ENCODE results near the gene RBM4.
"Not testable (repeated sequence)": the region's sequence is repeated elsewhere in the genome, so short reads cannot be mapped to it uniquely, and the experiment has no call there.

The RBM4 gene

DNA sequence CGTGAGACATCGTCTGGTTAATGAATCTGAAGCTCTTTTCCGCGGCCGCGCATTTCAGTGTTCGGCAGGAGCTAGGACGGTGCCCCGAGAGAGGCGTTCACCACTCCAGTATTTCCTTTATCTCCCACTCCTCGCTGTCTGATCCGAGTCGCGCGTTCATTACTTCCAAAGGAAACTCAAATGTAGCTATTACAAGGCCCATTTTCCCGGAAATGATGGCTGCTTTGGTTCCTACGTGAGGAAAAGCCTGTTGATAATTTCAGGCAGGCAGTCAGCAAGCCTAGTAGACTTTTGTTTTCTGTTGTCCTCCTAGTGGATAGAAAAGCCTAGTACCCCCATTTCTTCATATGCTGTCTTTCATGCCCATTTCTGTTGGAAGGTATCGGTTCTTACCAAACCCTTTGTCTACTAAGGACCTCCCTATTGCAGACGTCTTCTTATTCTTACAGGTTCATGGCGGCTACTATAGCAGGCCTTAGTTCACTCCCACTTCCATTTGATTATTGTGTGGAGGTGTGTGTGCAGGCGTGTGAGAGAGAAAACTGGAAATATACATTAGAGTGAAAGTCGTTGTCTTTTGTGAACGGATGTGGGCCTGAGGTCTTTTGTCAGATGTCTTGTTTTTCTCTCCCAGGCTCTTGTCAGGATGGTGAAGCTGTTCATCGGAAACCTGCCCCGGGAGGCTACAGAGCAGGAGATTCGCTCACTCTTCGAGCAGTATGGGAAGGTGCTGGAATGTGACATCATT lies 737 bp downstream of the RBM4 start:
- Histone ChIP-seq H3K4me1 (ENCODE audit: control insufficient read depth, insufficient read depth, low read length) (peaks cover 54% of the 10 kb centered on the region), H3K9ac (ENCODE audit: low read depth, low read length) (peak overlapping the region; percentile 93), H3K36me3 (ENCODE audit: insufficient read depth, low read length) (peaks cover 53% of the 10 kb centered on the region)

DNA sequence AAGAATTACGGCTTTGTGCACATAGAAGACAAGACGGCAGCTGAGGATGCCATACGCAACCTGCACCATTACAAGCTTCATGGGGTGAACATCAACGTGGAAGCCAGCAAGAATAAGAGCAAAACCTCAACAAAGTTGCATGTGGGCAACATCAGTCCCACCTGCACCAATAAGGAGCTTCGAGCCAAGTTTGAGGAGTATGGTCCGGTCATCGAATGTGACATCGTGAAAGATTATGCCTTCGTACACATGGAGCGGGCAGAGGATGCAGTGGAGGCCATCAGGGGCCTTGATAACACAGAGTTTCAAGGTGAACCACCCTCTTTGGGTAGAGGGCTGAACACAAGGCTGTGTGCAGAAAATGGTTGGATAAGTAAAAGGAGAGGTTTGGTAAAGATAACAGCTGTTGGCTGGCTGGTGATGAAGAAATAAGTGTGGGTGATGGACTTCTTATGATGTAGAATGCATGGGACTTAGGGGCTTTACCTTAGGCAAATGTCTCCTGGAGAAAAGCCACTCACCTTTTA lies 1.4 kb downstream of the RBM4 start:
- H3K9ac ChIP-seq (ENCODE audit: low read depth, low read length): peak overlapping the region; percentile 93
- not testable (repeated sequence) for H3K27me3 ChIP-seq (ENCODE audit: control insufficient read depth, insufficient read depth, low read length); H3K9me3 ChIP-seq (replicated peaks; ENCODE audit: low read length)
- peaks cover 54% of the 10 kb centered on the region for H3K36me3 ChIP-seq (ENCODE audit: insufficient read depth, low read length)
- H3K4me3 ChIP-seq (ENCODE audit: low read length): peak overlapping the region; percentile 78
- peaks cover 59% of the 10 kb centered on the region for H3K4me1 ChIP-seq (ENCODE audit: control insufficient read depth, insufficient read depth, low read length)
- H3K4me2 ChIP-seq (ENCODE audit: low read length): peak overlapping the region; percentile 84

More for the DNA sequence above, 737 bp downstream of the RBM4 start:
- H3K27me3 ChIP-seq (ENCODE audit: control insufficient read depth, insufficient read depth, low read length): no peaks in the 10 kb centered on the region
- peak overlapping the region; percentile 78 for H3K4me3 ChIP-seq (ENCODE audit: low read length)
- H3K9me3 ChIP-seq (replicated peaks; ENCODE audit: low read length): no peaks in the 10 kb centered on the region
- peak overlapping the region; percentile 84 for H3K4me2 ChIP-seq (ENCODE audit: low read length)

DNA sequence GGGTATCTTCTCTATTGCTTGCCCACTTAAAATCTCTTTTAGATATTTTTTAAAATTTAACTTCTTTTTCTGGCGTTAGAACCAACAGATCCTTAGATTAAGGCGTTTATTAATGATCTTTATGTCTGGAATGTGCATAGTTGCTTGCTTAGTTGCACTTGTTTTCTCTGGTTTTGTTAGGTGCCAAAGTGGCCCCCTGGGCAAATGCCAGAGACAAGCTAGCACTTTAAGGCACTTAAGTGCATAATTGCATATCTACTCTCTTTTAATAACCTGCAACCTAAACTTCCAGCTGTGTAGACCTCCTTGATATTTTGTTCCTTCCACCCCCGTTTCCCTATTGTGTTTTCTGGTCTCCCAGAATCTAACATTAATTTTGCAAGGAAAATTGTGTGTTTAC lies 3.3 kb downstream of the RBM4 start:
- peak overlapping the region; percentile 78 for H3K4me3 ChIP-seq (ENCODE audit: low read length)

DNA sequence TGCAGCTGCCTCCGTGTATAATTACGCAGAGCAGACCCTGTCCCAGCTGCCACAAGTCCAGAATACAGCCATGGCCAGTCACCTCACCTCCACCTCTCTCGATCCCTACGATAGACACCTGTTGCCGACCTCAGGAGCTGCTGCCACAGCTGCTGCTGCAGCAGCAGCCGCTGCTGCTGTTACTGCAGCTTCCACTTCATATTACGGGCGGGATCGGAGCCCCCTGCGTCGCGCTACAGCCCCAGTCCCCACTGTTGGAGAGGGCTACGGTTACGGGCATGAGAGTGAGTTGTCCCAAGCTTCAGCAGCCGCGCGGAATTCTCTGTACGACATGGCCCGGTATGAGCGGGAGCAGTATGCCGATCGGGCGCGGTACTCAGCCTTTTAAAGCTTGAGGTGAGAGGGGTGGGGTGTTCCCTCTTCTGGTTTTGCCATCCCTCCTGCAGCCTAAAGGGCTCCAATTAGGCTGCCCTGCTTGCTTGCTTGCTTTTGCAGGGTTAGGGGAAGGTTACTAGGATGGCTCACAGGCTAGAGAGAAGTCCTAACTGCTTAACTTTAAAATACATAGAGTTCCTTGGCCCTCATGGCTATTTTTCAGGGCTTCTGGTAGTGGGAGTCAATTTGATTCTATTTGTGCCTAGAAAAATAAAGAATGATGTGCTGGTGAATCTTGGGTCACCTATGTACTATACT lies 5.4 kb downstream of the RBM4 start:
- peaks cover 54% of the 10 kb centered on the region for H3K4me1 ChIP-seq (ENCODE audit: control insufficient read depth, insufficient read depth, low read length)
- H3K9ac ChIP-seq (ENCODE audit: low read depth, low read length): no peak overlapping the region
- no peaks in the 10 kb centered on the region for H3K27me3 ChIP-seq (ENCODE audit: control insufficient read depth, insufficient read depth, low read length)
- peak overlapping the region; percentile 84 for H3K4me2 ChIP-seq (ENCODE audit: low read length)
- H3K9me3 ChIP-seq (replicated peaks; ENCODE audit: low read length): no peaks in the 10 kb centered on the region
- H3K4me3 ChIP-seq (ENCODE audit: low read length): peak overlapping the region; percentile 33
- H3K36me3 ChIP-seq (ENCODE audit: insufficient read depth, low read length): peaks cover 87% of the 10 kb centered on the region

More for the DNA sequence above, 3.3 kb downstream of the RBM4 start:
- Histone ChIP-seq H3K9me3 (replicated peaks; ENCODE audit: low read length) (no peaks in the 10 kb centered on the region), H3K4me2 (ENCODE audit: low read length) (peak overlapping the region; percentile 84), H3K4me1 (ENCODE audit: control insufficient read depth, insufficient read depth, low read length) (peaks cover 63% of the 10 kb centered on the region), H3K27me3 (ENCODE audit: control insufficient read depth, insufficient read depth, low read length) (no peaks in the 10 kb centered on the region), H3K36me3 (ENCODE audit: insufficient read depth, low read length) (peaks cover 73% of the 10 kb centered on the region), H3K9ac (ENCODE audit: low read depth, low read length) (peak overlapping the region; percentile 26)

DNA sequence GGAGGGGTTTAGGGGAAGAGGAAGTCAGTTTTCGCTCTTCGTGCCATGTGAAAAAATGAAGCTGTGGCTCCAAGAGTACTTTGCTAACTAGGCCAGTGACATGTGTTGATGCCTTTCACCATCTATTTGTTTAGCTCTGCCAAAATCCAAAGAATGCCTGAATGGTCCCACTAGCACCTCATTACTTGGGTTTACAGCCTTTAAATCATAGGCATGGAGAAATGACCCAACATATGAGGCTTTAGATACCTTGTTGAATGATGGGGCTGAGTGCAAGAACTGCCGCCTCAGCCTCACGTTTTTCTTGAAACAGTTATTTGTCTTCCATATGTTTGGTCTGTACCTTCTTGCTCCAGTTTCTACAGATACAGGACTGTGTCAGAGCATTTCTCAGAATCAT lies 8.3 kb downstream of the RBM4 start:
- Histone ChIP-seq H3K9me3 (replicated peaks; ENCODE audit: low read length) (no peaks in the 10 kb centered on the region), H3K27me3 (ENCODE audit: control insufficient read depth, insufficient read depth, low read length) (no peaks in the 10 kb centered on the region), H3K4me3 (ENCODE audit: low read length) (no peak overlapping the region), H3K9ac (ENCODE audit: low read depth, low read length) (no peak overlapping the region), H3K4me1 (ENCODE audit: control insufficient read depth, insufficient read depth, low read length) (peaks cover 34% of the 10 kb centered on the region), H3K36me3 (ENCODE audit: insufficient read depth, low read length) (peaks cover 83% of the 10 kb centered on the region), H3K4me2 (ENCODE audit: low read length) (no peak overlapping the region)

DNA sequence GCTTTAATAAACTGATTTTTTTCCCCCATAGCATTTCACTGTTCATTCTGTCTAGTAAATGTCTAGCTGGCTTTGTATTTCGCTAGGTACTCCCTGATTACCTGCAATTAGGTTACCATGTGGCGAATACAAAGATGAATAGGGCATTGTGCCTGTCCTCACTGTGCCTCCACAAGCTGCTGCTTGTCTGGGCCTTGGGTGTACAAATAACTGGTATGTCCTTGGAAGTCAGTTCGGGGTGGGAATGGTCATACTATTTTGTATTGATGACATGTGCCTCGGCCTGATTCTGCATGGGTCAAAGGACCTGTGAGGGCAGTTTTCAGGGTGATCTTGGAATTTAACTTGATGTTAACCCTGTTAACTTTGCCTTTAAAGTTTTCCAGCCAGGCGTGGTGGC lies 11.4 kb downstream of the RBM4 start:
- H3K27me3 ChIP-seq (ENCODE audit: control insufficient read depth, insufficient read depth, low read length): no peaks in the 10 kb centered on the region
- no peak overlapping the region for H3K4me3 ChIP-seq (ENCODE audit: low read length)
- no peaks in the 10 kb centered on the region for H3K9me3 ChIP-seq (replicated peaks; ENCODE audit: low read length)
- H3K4me2 ChIP-seq (ENCODE audit: low read length): no peak overlapping the region
- H3K4me1 ChIP-seq (ENCODE audit: control insufficient read depth, insufficient read depth, low read length): peaks cover 4% of the 10 kb centered on the region
- H3K36me3 ChIP-seq (ENCODE audit: insufficient read depth, low read length): peaks cover 68% of the 10 kb centered on the region
- H3K9ac ChIP-seq (ENCODE audit: low read depth, low read length): no peak overlapping the region

DNA sequence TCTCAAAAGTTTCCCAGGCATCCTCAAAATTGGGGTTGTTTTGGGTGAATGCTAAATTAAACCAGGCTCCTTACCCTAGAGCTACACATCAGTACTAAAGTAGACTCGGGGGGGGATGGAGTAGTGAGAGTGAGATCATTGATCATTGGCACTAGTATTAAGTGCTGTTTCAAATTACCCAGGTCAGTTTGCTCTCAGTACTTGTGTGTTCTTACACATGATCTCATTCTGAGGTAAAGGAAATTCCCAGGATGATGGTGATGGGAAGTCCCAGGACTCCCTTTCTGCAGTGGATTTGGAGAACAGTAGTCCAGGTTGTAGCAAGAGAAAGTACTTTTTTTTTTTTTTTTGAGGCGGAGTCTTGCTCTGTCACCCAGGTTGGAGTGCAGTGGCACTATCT lies 12.5 kb downstream of the RBM4 start:
- no peaks in the 10 kb centered on the region for H3K27me3 ChIP-seq (ENCODE audit: control insufficient read depth, insufficient read depth, low read length)
- no peaks in the 10 kb centered on the region for H3K9me3 ChIP-seq (replicated peaks; ENCODE audit: low read length)
- no peaks in the 10 kb centered on the region for H3K4me1 ChIP-seq (ENCODE audit: control insufficient read depth, insufficient read depth, low read length)
- H3K9ac ChIP-seq (ENCODE audit: low read depth, low read length): no peak overlapping the region
- H3K4me3 ChIP-seq (ENCODE audit: low read length): no peak overlapping the region
- H3K4me2 ChIP-seq (ENCODE audit: low read length): no peak overlapping the region
- H3K36me3 ChIP-seq (ENCODE audit: insufficient read depth, low read length): peaks cover 61% of the 10 kb centered on the region

DNA sequence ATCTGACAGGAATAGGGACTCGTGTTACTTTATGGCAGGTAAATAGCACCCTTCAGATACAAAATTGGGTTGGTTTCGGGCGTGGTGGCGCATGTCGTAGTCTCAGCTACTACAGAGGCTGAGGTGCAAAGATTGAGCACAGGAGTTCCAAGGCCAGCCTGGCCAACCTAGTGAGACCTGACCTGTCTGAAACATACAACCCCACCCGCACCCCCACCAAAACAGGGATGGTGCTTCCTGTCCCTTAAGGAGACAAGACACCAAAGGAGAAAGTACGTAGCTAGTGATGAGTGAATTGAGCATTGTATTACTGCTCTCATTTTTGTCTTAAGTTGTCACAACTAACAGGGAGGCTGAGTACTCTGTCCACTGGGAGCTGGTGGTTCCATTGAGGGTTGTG lies 14.1 kb downstream of the RBM4 start:
- Histone ChIP-seq H3K4me1 (ENCODE audit: control insufficient read depth, insufficient read depth, low read length) (no peaks in the 10 kb centered on the region), H3K9ac (ENCODE audit: low read depth, low read length) (no peak overlapping the region), H3K4me2 (ENCODE audit: low read length) (no peak overlapping the region), H3K36me3 (ENCODE audit: insufficient read depth, low read length) (peaks cover 45% of the 10 kb centered on the region), H3K4me3 (ENCODE audit: low read length) (no peak overlapping the region), H3K9me3 (replicated peaks; ENCODE audit: low read length) (no peaks in the 10 kb centered on the region), H3K27me3 (ENCODE audit: control insufficient read depth, insufficient read depth, low read length) (no peaks in the 10 kb centered on the region)

DNA sequence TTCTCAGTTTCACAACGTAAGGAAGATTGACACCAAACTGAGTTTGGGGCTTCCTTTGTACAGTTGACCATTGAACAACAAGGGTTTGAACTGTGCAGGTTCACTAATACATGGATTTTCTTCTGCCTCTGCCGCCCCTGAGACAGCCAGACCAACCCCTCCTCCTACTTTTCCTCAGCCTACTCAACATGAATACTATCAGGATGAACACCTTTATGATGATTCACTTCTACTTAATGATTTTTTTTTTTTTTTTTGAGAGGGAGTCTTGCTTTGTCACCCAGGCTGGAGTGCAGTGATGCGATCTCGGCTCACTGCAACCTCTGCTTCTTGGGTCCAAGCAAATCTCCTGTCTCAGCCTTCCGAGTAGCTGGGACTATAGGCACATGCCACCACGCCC lies 14.6 kb downstream of the RBM4 start:
- Histone ChIP-seq H3K4me3 (ENCODE audit: low read length) (no peak overlapping the region), H3K27me3 (ENCODE audit: control insufficient read depth, insufficient read depth, low read length) (no peaks in the 10 kb centered on the region), H3K9me3 (replicated peaks; ENCODE audit: low read length) (no peaks in the 10 kb centered on the region), H3K4me1 (ENCODE audit: control insufficient read depth, insufficient read depth, low read length) (no peaks in the 10 kb centered on the region), H3K4me2 (ENCODE audit: low read length) (no peak overlapping the region), H3K36me3 (ENCODE audit: insufficient read depth, low read length) (peaks cover 42% of the 10 kb centered on the region), H3K9ac (ENCODE audit: low read depth, low read length) (no peak overlapping the region)

DNA sequence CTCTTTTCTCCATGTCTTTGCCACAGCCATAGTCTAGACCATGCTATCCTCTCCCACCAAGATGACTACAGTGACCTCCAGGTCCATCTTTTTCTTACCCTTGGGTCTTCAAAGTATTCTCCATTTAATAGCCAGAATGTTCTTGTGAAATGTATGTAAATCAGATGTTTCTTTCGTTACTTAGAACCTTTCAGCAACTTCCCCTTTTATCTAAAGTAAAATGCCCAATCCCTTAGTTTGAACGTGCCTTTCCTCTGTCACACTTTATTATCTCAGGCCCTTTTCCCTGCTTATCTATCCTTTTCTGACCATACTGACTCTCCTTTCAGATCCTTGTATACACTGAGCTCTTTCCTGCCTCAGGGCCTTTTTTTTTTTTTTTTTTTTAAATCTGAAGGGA lies 21.3 kb downstream of the RBM4 start:
- Histone ChIP-seq H3K36me3 (ENCODE audit: insufficient read depth, low read length) (peaks cover 39% of the 10 kb centered on the region), H3K4me1 (ENCODE audit: control insufficient read depth, insufficient read depth, low read length) (no peaks in the 10 kb centered on the region), H3K4me3 (ENCODE audit: low read length) (no peak overlapping the region), H3K4me2 (ENCODE audit: low read length) (no peak overlapping the region), H3K9ac (ENCODE audit: low read depth, low read length) (no peak overlapping the region), H3K27me3 (ENCODE audit: control insufficient read depth, insufficient read depth, low read length) (no peaks in the 10 kb centered on the region), H3K9me3 (replicated peaks; ENCODE audit: low read length) (no peaks in the 10 kb centered on the region)

DNA sequence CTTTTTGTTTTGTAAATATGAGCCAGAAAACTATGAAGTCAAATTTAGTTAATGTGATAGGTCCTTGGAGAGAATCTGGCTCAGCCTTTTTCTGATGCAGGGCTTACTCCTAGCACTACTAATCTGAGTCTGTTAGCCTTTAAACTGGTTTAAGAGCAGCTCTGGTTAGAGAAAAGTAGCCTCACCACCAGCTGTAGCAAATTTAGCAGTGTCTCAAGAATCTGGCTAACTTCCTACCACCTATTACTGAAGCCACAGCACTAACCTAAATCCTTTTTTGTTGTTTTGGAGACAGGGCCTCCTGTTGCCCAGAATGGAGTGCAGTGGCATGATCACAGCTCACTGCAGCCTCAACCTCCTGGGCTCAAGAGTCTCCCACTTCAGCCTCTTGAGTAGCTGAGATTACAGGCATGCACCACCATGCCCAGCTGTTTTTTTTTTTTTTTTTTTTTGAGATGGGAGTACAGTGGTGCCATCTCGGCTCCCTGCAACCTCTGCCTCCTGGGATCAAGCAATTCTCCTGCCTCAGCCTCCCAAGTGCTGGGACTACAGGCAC lies 25.3 kb downstream of the RBM4 start:
- Histone ChIP-seq H3K4me1 (ENCODE audit: control insufficient read depth, insufficient read depth, low read length) (no peaks in the 10 kb centered on the region), H3K36me3 (ENCODE audit: insufficient read depth, low read length) (peaks cover 70% of the 10 kb centered on the region), H3K4me2 (ENCODE audit: low read length) (no peak overlapping the region), H3K9ac (ENCODE audit: low read depth, low read length) (no peak overlapping the region), H3K9me3 (replicated peaks; ENCODE audit: low read length) (no peaks in the 10 kb centered on the region), H3K27me3 (ENCODE audit: control insufficient read depth, insufficient read depth, low read length) (no peaks in the 10 kb centered on the region), H3K4me3 (ENCODE audit: low read length) (no peak overlapping the region)
